ENCODE measurements around the gene BMF. TPM values are rescaled to one million over a fixed set of nuclear protein-coding genes. Genes with fewer than 3 reads are reported as not detected.

BMF gene
- total and polyA plus RNA-seq, 12 donors, result 1.3 to 12.8 (median 7.1) TPM

DNA sequence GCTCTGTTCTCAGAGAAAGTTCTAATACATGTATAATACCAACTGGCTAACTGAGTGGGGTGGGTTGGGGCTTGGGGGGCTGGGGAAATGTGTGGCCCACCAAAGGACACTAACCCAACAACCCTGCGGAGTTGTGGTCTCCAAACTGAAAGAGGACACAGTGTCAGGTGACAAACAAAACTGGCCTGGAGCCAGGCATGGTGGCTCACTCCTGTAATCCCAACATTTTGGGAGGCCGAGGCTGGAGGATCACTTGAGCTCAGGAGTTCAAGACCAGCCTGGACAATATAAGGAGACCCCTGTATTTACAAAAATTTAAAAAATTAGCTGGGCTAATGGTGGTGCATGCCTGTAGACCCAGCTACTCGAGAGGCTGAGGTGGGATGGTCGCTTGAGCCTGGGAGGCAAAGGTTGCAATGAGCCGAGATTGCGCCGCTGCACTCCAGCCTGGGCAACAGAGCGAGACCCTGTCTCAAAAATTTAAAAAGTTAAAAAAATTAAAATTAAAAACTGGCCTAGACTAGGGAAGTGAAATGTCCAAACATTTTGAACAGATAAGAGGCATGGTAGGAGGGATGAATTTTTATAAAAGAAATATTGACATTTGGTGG lies 38.0 kb downstream of the BMF start:
- peak in 1 of 7 donors; percentile 21 for DNase-seq
- Histone ChIP-seq H3K36me3 (replicated peaks in 1 of 2) (no peaks in the 10 kb centered on the region), H3K4me3 (no peak overlapping the region), H3K27me3 (no peaks in the 10 kb centered on the region), H3K4me1 (replicated peaks in 1 of 2) (peaks cover 23 to 28% of the 10 kb centered on the region in 2 donors), H3K27ac (no peak overlapping the region), H3K9me3 (replicated peaks in 1 of 3) (no peaks in the 10 kb centered on the region)
- TF ChIP-seq, protein P1, sequence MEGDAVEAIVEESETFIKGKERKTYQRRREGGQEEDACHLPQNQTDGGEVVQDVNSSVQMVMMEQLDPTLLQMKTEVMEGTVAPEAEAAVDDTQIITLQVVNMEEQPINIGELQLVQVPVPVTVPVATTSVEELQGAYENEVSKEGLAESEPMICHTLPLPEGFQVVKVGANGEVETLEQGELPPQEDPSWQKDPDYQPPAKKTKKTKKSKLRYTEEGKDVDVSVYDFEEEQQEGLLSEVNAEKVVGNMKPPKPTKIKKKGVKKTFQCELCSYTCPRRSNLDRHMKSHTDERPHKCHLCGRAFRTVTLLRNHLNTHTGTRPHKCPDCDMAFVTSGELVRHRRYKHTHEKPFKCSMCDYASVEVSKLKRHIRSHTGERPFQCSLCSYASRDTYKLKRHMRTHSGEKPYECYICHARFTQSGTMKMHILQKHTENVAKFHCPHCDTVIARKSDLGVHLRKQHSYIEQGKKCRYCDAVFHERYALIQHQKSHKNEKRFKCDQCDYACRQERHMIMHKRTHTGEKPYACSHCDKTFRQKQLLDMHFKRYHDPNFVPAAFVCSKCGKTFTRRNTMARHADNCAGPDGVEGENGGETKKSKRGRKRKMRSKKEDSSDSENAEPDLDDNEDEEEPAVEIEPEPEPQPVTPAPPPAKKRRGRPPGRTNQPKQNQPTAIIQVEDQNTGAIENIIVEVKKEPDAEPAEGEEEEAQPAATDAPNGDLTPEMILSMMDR (IDR thresholded peaks at IDR 0.05), result no peak
- no peak for TF ChIP-seq POLR2A (IDR thresholded peaks at IDR 0.05)
- intact Hi-C loops (cut with DNase I), result no loop called here
- 95 to 99% (median 97%) methylated on average over 7 to 8 of the region's 8 CpGs for WGBS, 4 donors

DNA sequence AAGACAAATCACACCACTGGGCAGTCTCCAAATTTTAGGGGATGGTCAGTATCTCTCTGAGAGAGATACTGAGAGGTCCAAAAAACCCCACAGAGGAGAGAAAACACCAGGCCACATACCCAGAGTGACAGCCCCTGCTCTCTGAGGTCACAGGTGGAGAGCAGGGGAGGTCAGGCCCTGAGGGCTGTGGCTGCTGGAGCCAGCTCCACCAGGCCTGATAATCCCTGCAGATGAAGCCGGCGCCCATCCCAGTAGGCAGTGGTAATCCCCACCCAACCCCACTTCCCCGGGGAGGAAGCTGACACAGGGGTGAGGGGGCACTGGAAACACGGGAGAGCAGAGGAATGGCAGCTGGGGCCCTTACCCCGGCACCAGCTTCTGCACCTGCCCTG lies 38.5 kb downstream of the BMF start:
- WGBS, 4 donors, result 81 to 100% (median 84%) methylated on average over 5 of the region's 5 CpGs; no CpG with 5 or more reads in 1 of the 4 donors
- no peak overlapping the region for H3K27ac ChIP-seq

DNA sequence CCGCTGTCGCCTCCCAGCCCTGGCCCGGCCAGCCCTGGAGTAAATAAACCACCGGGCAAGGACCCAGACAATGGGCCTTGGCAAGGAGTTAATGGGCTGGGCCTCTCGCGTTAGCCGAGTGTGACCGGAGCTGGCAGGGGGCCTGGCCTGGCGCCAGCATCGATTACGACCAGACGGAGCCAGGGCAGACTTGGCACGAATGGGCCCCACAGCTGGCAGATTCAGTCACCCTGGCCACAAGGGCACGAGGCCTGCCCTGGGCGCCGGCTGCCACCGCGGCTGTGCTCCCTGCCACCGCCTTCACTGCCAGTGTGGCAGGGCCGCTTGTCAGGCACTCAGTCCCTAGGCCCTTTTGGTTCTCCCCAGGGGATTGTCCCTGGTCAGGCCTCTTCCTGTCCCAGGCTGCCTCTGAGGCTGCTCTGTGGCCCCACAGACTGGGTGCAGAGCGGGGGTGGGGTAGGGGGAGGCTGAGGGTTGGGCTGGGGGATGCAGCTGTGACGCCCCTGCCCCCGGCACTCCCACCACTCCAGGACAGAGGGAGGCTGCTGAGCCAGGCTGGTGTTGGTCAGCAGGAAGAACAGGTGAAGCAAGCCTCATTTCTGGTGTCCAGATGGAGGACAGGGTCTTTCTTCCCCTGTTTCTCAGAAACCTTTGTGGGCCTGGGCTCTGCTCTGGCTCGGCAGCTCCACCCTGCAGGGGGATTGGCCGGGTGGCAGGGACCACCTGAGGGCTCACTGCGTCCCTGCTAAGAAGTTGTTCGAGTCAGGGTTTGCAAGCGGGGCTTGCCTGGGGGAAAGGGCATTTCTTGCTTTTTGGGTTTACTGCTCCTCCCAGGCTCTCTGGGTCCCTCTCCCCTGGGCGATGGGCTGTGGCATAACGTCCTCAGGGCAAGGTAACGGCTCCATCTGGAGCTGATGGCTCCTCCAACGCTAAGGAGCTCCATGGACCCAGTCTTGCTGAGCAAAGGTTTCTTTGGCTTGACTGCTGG lies 39.2 kb downstream of the BMF start:
- intact Hi-C loops (cut with DNase I), result no loop called here
- no peaks in the 10 kb centered on the region for H3K27me3 ChIP-seq
- peak in 1 of 2 donors; percentile 62 for TF ChIP-seq POLR2A (IDR thresholded peaks at IDR 0.05)
- TF ChIP-seq, protein P1 (IDR thresholded peaks at IDR 0.05), result no peak
- H3K27ac ChIP-seq, result peak overlapping the region in 4 of 5 donors; percentile 45 to 72 (median 68)
- no peaks in the 10 kb centered on the region for H3K9me3 ChIP-seq (replicated peaks in 1 of 3)
- DNase-seq, result peak; percentile 97 to 99 (median 98)
- 36 to 72% (median 41%) methylated on average over 19 to 32 of the region's 32 CpGs for WGBS, 4 donors
- H3K4me3 ChIP-seq, result no peak overlapping the region
- no peaks in the 10 kb centered on the region for H3K36me3 ChIP-seq (replicated peaks in 1 of 2)
- H3K4me1 ChIP-seq (replicated peaks in 1 of 2), result peaks cover 23 to 28% of the 10 kb centered on the region in 2 donors

More for the DNA sequence above, 38.5 kb downstream of the BMF start:
- H3K4me3 ChIP-seq, result no peak overlapping the region
- H3K4me1 ChIP-seq (replicated peaks in 1 of 2), result peaks cover 23 to 28% of the 10 kb centered on the region in 2 donors
- intact Hi-C loops (cut with DNase I), result no loop called here
- TF ChIP-seq POLR2A (IDR thresholded peaks at IDR 0.05), result no peak
- TF ChIP-seq, protein P1 (IDR thresholded peaks at IDR 0.05), result no peak
- DNase-seq, result peak in 1 of 7 donors; percentile 14
- no peaks in the 10 kb centered on the region for H3K27me3 ChIP-seq
- H3K9me3 ChIP-seq (replicated peaks in 1 of 3), result no peaks in the 10 kb centered on the region
- no peaks in the 10 kb centered on the region for H3K36me3 ChIP-seq (replicated peaks in 1 of 2)
